Stimulated activated CD4-positive, alpha-beta T cell treated with anti-CD3 and anti-CD28 coated beads, TNF-alpha, amount 100 ng/mL, for 4 hours (primary cell): ENCODE data around the gene ZNF490.
A peak's percentile ranks its signal among the peaks of the same experiment; 100 is the strongest.
"Not testable (repeated sequence)": the region's sequence is repeated elsewhere in the genome, so short reads cannot be mapped to it uniquely, and the experiment has no call there.

ENCODE experiments used
- DNase-seq, 3 experiments: peaks; one replicate each; pipeline ENCODE4 v3.0.0-alpha.2; 2020; ENCODE audit warnings: low read depth in 3 of 3

ZNF490 gene

GRCh38 chr19:12610540-12611360 lies at the start of gene ZNF490, which contains the start of gene ZNF791:
TSS of gene ZNF490 (minus strand) at chr19:12610813. CDS start at chr19:12610680, 133 bp downstream.
TSS of gene ZNF791 (plus strand) at chr19:12610920. CDS start at chr19:12611080, 160 bp downstream.
- DNase-seq, result peak; percentile 89 to 92 (median 90)

GRCh38 chr19:12657966-12658365 lies 47.4 kb upstream of the ZNF490 start:
- DNase-seq, result no peak

- no peak for DNase-seq
Observed at GRCh38 chr19:12656899-12657571, 46.4 kb upstream of the ZNF490 start.

- no peak for DNase-seq
Observed at GRCh38 chr19:12655546-12655945, 44.9 kb upstream of the ZNF490 start.

GRCh38 chr19:12652219-12652618 lies 41.6 kb upstream of the ZNF490 start:
- DNase-seq, result no peak

- DNase-seq, result no peak
Observed at GRCh38 chr19:12649941-12650340, 39.3 kb upstream of the ZNF490 start.

GRCh38 chr19:12648088-12648487 lies 37.5 kb upstream of the ZNF490 start:
- no peak for DNase-seq

- no peak for DNase-seq
Observed at GRCh38 chr19:12647490-12648071, 37.0 kb upstream of the ZNF490 start.

GRCh38 chr19:12647047-12647446 lies 36.4 kb upstream of the ZNF490 start:
- DNase-seq, result no peak

- no peak for DNase-seq
Observed at GRCh38 chr19:12646551-12646950, 35.9 kb upstream of the ZNF490 start.

- DNase-seq, result not testable (repeated sequence)
Observed at GRCh38 chr19:12643716-12644115, 33.1 kb upstream of the ZNF490 start.

- DNase-seq, result no peak
Observed at GRCh38 chr19:12642506-12642905, 31.9 kb upstream of the ZNF490 start.

- DNase-seq, result no peak
Observed at GRCh38 chr19:12641456-12641855, 30.8 kb upstream of the ZNF490 start.

GRCh38 chr19:12639901-12640613 lies 29.4 kb upstream of the ZNF490 start:
- DNase-seq, result peak; percentile 71 to 79 (median 77)

GRCh38 chr19:12638611-12639182 lies 28.1 kb upstream of the ZNF490 start:
- no peak for DNase-seq

- no peak for DNase-seq
Observed at GRCh38 chr19:12636631-12637030, 26.0 kb upstream of the ZNF490 start.

- DNase-seq, result no peak
Observed at GRCh38 chr19:12629215-12629614, 18.6 kb upstream of the ZNF490 start.

GRCh38 chr19:12628040-12629022 lies 17.7 kb upstream of the ZNF490 start:
- DNase-seq, result no peak

- no peak for DNase-seq
Observed at GRCh38 chr19:12626958-12627357, 16.3 kb upstream of the ZNF490 start.

GRCh38 chr19:12623361-12624031 lies 12.9 kb upstream of the ZNF490 start:
- no peak for DNase-seq
